Testis (tissue), 3 donors: Measurements from ENCODE around the gene SULT1B1. TPM values are rescaled to one million over a fixed set of nuclear protein-coding genes. Genes with fewer than 3 reads are reported as not detected.

ENCODE experiments used
- DNase-seq: peaks from one replicate; pipeline ENCODE4 v3.0.0-alpha.2; 2019
- H3K27ac ChIP-seq, 2 donors: fragments of 200-600 bp; sonication (generic); one replicate each; pipeline ENCODE4 v1.5.1; 2019
- H3K27me3 ChIP-seq: fragments of 200-600 bp; sonication (generic); one replicate; pipeline ENCODE4 v1.5.1; 2019
- H3K36me3 ChIP-seq: fragments of 200-600 bp; sonication (generic); one replicate; pipeline ENCODE4 v1.5.1; 2017; ENCODE audit warnings: low read depth; ENCODE audit errors: missing control alignments
- H3K4me1 ChIP-seq: fragments of 200-600 bp; sonication (generic); one replicate; pipeline ENCODE4 v1.5.1; 2019
- H3K4me3 ChIP-seq, 2 donors: fragments of 200-600 bp; sonication (generic); one replicate each; pipeline ENCODE4 v1.5.1; 2017 to 2019
- H3K9me3 ChIP-seq: fragments of 200-600 bp; sonication (generic); one replicate; pipeline ENCODE4 v1.5.1; 2017
- CTCF ChIP-seq, 3 experiments: fragments of 450-650 bp in 2 of 3; fragments of 200-600 bp in 1 of 3; sonication (generic) in 1 of 3; IDR thresholded peaks; one replicate each; pipeline ENCODE4 v1.5.1; 2016 to 2019; ENCODE audit warnings: antibody characterized with exemption in 3 of 3, mild to moderate bottlenecking in 2 of 3, moderate library complexity in 1 of 3
- POLR2A ChIP-seq: fragments of 450-650 bp; IDR thresholded peaks from one replicate; pipeline ENCODE4 v1.6.1; 2017; ENCODE audit warnings: antibody characterized with exemption, mild to moderate bottlenecking, moderate library complexity
- WGBS, 2 donors: methylation state at CpG; one replicate each; pipeline ENCODE4 v1.1.5; 2018; 5-methylcytosine and 5-hydroxymethylcytosine counted together
- intact Hi-C: fragments of 100-400 bp; cut with DNase I; formaldehyde crosslinking; loops from one replicate; pipeline ENCODE4 v1.15.1; 2023; ENCODE audit warnings: low total_unique reads
- polyA plus RNA-seq: library from polyadenylated mRNA; stranded (reverse); fragments of 350-450 nt; fragmentation: Illumina TruSeq; extraction: RNeasy Lipid Tissue Mini Kit (QIAGEN cat#74804); gene quantifications from one replicate; pipeline ENCODE4 v1.2.3, GENCODE V29; 2014; ENCODE audit warnings: low read depth, low replicate concordance; ENCODE audit not compliant: insufficient read depth
- total RNA-seq, 2 donors: library from RNA; depleted of rRNA; stranded (reverse); fragments of >200 nt; gene quantifications; one replicate each; pipeline ENCODE4 v1.2.3, GENCODE V29; 2016

SULT1B1 gene
- total and polyA plus RNA-seq, 3 donors from 2014 or later = 0.24 to 0.34 (median 0.31) TPM

GRCh38 chr4:69726971-69727370 is 33.4 kb downstream of the SULT1B1 start:
- Histone ChIP-seq H3K27ac (peak overlapping the region in 1 of 2 donors; percentile 31), H3K36me3 (no peaks in the 10 kb centered on the region), H3K9me3 (no peaks in the 10 kb centered on the region), H3K4me1 (no peaks in the 10 kb centered on the region), H3K27me3 (no peaks in the 10 kb centered on the region), H3K4me3 (no peak overlapping the region)
- intact Hi-C loops = no loop called here
- TF ChIP-seq CTCF (IDR thresholded peaks at IDR 0.05) (no peak), POLR2A (no peak)
- WGBS, 2 donors = 62 to 69% methylated on average over 4 of the region's 4 CpGs
- no peak for DNase-seq

- Histone ChIP-seq H3K36me3 (no peaks in the 10 kb centered on the region), H3K27me3 (no peaks in the 10 kb centered on the region), H3K9me3 (no peaks in the 10 kb centered on the region), H3K4me3 (no peak overlapping the region), H3K27ac (no peak overlapping the region), H3K4me1 (no peaks in the 10 kb centered on the region)
- DNase-seq = no peak
- 38% methylated on average over 4 of the region's 4 CpGs for WGBS, 2 donors
- no peak for TF ChIP-seq CTCF (IDR thresholded peaks at IDR 0.05)
- TF ChIP-seq POLR2A = no peak
- intact Hi-C loops = no loop called here
Observed at GRCh38 chr4:69718396-69719271, 41.8 kb downstream of the SULT1B1 start.

GRCh38 chr4:69717778-69718177 is 42.6 kb downstream of the SULT1B1 start:
- no peaks in the 10 kb centered on the region for H3K36me3 ChIP-seq
- H3K27ac ChIP-seq = no peak overlapping the region
- intact Hi-C loops = no loop called here
- no peak for DNase-seq
- TF ChIP-seq POLR2A = no peak
- no peak for TF ChIP-seq CTCF (IDR thresholded peaks at IDR 0.05)
- H3K9me3 ChIP-seq = no peaks in the 10 kb centered on the region
- H3K4me3 ChIP-seq = no peak overlapping the region
- no peaks in the 10 kb centered on the region for H3K27me3 ChIP-seq
- H3K4me1 ChIP-seq = no peaks in the 10 kb centered on the region

GRCh38 chr4:69716654-69717053 is 43.8 kb downstream of the SULT1B1 start:
- no peak for TF ChIP-seq CTCF (IDR thresholded peaks at IDR 0.05)
- TF ChIP-seq POLR2A = no peak
- H3K27me3 ChIP-seq = no peaks in the 10 kb centered on the region
- DNase-seq = no peak
- H3K4me3 ChIP-seq = no peak overlapping the region
- no peaks in the 10 kb centered on the region for H3K4me1 ChIP-seq
- no peak overlapping the region for H3K27ac ChIP-seq
- no peaks in the 10 kb centered on the region for H3K9me3 ChIP-seq
- 91 to 95% methylated on average over 2 of the region's 2 CpGs for WGBS, 2 donors
- intact Hi-C loops = no loop called here
- H3K36me3 ChIP-seq = no peaks in the 10 kb centered on the region

- DNase-seq = no peak
- intact Hi-C loops = no loop called here
- WGBS, 2 donors = 65 to 66% methylated on average over 4 of the region's 4 CpGs
Observed at GRCh38 chr4:69714086-69714485, 46.3 kb downstream of the SULT1B1 start.

More at GRCh38 chr4:69714086-69714485, 46.3 kb downstream of the SULT1B1 start:
- H3K4me3 ChIP-seq = no peak overlapping the region
- no peaks in the 10 kb centered on the region for H3K4me1 ChIP-seq
- H3K36me3 ChIP-seq = no peaks in the 10 kb centered on the region
- TF ChIP-seq CTCF (IDR thresholded peaks at IDR 0.05) (no peak), POLR2A (no peak)
- no peak overlapping the region for H3K27ac ChIP-seq
- no peaks in the 10 kb centered on the region for H3K9me3 ChIP-seq
- H3K27me3 ChIP-seq = no peaks in the 10 kb centered on the region
